NCI-H1092 treated with DMSO at 0.1 percent for 48 hours (cell line): ENCODE data around the gene TBL1X.
"Not testable (repeated sequence)": the region's sequence is repeated elsewhere in the genome, so short reads cannot be mapped to it uniquely, and the experiment has no call there.

Source experiments
- DNase-seq: peaks from one replicate; lab custom pipeline; 2025; lab: John Stamatoyannopoulos, UW

TBL1X gene

DNA sequence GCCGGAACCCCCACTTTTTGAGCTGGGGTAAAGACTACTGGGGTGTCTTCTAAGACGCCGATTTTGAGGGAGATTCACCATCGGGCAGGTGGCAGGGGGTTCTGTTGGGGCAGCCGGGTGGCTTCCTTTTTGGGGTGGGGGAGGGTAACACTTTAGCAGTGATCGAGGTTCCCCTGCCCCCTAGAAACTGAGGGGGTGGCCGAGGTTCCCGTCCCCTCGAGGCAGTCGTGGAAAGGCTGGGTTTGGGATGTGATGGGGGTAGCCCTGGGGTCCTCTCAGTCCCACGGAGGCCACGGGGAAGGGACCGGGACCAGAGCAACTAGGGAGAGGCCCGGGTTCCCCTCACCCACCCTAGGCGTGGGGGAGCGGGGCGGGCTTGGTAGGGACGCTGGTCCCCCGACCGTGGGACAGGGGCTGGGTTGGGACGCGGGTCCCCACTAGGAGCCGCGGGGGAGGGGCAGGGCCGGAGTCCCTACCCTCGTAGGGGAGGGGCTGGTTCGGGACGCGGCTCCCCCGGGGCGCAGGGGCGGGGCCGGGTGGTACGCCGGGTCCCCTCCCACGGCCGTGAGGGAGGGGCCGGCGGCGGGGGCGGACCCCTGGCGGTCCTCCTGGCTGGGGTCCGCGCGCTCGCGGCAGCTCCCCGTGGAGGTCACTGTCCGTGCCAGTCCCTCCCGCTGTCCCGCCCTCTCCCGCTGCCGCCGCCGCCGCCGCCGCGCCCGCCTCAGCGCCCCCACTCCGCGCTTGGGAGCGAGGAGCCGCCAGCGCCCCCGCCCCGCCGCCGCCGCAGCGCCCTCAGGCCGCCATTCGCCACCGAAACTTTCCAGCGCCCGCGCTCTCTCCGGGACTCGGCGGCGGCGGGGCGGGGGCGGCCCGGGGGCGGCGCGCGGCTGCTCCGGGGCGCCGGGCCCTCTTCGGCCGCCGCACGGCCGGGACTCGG lies at the start of gene TBL1X:
Gene TBL1X (plus strand): TSS at position 624 of the 937 bp plus-strand sequence. CDS start 188,529 bp downstream, outside the sequence.
- peak; percentile 55 for DNase-seq

DNA sequence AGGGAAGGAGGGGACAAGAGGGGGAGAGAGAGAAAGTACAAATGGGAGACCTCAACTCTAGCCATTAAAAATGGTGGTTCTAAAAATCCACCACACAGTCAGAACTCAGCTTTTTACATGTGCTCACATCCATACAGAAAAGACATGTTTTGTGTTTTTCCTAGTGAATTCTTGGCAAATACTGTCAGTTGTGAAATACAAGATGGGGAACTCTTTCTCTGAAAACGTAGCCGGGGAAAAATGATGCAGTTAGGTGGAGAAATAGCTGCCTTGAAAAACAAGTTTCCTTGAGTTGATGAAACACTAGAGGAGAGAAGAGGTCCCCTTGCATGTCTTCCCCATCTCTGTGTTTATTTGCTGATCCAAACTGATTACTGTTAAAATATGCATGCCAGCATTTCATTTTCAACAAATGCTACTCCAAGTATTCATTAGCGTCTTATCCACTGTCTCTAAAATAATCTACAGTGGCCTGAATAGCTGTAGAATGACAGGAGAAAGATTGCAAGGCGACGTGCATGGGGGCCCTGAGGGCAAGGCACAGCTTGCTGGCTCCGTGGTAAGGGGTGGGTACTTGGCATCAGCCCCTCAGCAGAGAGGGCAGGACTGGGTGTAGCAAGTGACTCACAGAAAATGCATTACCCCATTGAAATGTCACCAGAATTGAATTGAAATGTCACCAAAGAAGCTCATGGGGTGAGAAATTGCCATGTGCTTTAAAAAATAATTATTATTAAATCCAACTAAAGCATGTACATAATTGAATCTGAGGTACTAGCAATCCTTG lies 48.1 kb upstream of the TBL1X start:
- no peak for DNase-seq

DNA sequence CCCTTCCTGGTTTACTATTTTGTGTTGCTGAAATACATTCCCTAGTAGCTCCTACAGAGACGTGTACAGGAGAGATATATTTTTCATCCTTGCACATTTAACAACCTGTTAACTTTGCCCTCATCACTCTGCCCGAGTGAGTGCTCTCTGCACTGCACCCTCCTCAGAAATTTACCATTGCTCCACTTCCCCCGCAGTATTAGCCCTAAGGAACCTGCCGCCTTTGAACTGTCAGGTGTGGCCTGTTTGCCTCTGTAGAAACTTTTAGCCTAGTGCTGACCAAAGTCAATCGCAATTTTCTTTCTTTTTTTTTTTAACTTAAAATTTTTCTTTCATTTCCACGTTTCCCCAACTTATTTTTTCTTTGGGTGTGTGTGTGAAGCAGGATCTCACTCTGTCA lies 46.6 kb upstream of the TBL1X start:
- DNase-seq, result no peak

DNA sequence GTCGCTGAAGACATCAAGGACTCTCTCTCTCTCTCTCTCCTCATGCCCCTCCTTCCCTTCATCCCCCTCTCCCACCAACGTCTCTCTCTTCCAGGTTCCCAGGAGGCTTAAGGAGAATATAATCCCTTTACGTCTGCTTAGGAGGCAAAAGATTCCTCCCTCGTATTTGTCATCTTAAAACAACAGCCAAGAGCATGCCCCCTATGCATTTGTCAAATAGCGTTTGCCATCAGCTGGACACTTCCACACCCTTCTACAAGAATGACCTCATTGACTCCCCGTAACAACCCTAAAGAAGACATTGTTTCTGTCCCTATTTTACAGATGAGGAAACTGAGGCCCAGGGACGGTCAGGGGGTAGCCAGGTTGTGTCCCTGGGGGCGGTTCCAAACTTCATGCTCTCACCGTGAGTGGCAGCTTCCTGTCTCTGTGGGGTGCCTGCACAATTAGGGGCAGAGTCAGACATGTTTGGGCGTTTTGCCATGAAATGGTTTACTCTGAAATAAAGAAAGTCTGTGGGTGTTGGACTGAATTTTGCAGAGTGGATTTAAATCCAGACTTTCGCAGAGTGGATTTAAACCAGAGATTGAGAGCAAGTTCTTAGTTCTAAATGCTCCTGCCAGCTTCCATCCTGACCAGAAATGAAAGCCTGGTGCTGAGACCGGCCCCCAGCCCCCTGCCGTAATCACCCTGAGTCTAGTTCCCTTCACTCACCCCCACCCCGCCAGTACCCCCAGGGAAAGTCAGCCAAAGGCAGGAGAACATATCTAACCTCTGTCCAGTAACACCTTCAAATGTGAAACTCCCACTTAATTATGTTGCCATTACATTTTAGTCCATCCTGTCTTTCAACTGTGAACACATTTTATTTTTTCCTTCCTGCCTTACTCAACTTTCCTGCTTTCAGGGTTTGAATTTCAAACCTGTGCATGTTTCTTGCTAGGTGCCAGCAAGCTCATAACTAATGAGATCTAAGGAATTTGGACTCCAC lies 44.3 kb upstream of the TBL1X start:
- DNase-seq, result peak; percentile 55

DNA sequence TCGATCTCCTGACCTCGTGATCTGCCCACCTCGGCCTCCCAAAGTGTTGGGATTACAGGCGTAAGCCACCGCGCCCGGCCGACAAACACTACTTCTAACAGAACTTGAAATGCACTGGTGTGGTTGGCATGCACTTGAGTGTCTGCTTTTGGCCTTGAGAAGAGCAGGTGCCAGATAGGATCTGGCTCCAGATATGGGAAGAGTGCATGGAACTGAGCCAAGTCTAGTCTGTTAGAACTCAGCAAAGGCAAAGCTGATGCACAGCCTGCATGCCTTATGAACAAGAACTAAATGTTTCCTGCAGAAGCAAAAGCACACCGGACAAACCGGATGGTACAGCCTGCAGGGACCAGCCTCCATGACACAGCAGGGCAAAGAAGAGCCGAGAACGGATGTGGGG lies 35.1 kb upstream of the TBL1X start:
- peak; percentile 74 for DNase-seq

DNA sequence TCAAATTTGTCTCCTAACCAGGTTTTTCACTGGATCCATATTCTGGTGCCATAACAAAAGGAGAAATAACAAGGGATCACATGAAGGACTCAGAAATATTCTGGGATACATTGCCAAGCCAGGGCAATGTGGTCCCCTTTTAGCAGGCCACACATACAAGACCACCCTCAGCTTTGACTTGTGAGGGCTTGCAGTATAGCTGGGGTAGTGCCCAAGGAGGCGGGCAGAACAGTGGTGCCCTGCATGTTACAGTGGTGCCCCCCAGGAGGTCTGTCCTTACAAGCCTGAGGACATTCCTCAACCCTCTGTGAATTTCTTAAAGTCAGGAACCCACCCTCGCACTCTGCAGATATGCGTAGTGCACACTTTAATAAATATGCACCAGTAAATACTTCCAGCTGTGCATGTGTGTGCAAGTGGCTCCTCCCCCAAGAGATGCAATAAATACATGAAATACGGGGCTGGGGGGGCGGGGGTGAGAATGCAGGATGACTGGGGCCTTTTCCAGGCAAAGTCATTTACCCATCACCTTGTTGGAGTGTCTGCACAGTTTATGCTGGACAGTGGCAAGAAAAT lies 34.4 kb upstream of the TBL1X start:
- DNase-seq, result no peak

DNA sequence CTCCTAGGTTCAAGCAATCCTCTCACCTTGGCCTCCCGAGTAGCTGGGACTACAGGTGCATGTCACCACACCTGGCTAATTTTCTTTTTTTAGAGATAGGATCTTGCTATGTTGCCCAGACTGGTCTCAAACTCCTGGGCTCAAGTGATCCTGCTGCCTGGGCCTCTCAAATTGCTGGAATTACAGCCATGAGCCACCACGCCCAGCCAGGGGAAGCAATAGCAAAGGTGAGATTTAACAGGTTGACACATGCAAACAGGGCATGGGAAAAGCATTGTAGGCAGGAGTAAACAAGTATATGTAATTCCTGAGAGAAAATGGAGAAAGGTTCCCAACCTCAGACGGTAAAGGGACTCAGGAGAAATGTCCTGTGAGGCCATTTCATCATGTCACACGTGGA lies 33.6 kb upstream of the TBL1X start:
- DNase-seq, result no peak

DNA sequence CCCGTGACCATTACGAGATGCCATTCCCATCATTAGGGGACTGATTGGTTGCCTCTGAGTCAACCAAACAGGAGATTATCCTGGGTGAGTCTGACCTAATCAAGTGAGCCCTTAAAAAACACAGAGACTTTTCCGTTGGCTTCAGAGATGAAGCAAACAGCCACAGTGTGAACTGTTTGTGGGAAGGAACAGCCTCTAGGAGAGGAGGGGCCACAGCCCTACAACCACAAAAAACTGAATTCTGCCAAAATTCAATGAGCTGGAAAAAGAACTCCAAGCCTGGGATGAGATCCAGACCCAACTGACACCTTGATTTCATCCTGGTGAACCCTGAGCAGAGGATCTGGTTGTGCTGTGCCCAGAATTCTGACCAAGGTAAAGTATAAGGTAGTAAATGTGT lies 31.3 kb upstream of the TBL1X start:
- no peak for DNase-seq

DNA sequence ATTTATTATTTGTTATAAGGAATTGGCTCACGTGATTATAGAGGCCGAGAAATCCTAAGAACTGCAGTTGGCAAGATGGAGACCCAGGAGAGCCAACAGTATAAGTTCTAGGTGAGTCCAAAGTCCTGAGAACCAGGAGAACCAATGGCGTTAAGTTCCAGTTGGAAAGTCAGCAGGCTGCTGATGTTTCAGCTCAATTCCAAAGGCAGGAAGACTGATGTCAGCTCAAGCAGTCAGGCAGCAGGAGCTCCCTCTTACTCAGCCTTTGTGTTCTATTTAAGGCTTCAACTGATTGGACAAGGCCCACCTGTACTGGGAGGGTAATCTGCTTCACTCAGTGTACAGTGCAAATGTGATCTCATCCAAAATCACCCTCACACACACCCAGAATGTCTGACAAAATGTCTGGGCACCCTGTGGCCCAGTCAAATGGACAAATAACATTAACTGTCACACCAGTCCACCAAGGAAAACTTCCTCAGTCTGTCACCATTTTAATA lies 30.8 kb upstream of the TBL1X start:
- DNase-seq, result no peak

DNA sequence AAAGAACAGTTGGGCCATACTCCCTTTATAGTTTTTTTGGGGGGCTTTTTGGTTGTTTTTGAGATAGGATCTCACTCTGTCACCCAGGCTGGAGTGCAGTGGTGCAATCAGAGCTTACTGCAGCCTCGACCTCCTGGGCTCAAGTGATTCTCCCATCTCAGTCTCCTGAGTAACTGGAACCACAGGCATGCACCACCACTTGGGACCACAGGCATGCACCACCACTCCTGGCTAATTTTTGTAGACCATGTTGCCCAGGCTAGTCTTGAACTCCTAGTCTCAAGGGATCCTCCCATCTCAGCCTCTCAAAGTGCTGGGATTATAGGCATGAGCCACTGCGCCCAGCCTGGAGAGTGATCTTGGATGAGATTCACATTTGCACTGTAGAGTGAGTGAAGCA lies 29.8 kb upstream of the TBL1X start:
- not testable (repeated sequence) for DNase-seq

DNA sequence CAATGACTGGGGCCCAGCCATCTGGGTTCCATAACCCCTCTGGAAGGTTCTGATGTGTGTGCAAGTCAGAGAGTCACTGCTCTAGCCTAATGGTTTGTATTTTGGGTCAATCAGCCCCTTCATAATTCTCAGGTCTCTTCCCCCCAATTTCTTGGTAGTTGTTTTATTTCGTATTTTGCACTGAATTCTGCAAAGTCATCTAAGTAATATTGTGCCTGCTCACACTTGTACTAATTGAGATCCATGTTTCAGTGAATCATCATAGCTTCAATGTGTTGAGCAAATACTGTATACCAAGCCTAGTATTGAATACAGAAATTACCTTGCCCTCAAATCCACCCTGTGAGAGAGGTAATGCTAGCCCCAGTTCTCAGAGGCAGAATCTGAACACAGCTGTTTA lies 28.0 kb upstream of the TBL1X start:
- DNase-seq, result no peak

DNA sequence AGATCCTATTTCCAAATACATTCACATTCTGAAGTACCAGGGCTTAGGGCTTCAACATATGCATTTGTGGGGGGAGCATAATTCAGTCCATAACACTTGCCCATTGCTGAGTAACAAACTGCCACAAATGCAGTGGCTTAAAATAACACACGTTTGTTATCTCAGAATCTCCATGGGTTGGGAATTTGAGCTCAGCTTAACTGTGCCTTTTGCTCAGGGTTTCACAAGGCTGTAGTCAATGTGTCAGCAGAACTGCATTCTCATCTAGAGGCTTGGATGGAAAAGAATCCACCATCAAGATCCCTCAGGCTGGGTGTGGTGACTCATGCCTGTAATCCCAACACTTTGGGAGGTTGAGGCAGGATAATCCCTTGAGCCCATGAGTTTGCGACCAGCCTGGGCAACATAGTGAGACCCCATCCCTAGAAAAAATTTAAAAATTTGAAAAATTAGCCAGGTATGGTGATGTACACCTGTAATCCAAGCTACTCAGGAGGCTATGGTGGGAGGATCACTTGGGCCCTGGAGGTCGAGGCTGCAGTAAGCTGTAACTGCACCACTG lies 25.8 kb upstream of the TBL1X start:
- DNase-seq, result no peak

DNA sequence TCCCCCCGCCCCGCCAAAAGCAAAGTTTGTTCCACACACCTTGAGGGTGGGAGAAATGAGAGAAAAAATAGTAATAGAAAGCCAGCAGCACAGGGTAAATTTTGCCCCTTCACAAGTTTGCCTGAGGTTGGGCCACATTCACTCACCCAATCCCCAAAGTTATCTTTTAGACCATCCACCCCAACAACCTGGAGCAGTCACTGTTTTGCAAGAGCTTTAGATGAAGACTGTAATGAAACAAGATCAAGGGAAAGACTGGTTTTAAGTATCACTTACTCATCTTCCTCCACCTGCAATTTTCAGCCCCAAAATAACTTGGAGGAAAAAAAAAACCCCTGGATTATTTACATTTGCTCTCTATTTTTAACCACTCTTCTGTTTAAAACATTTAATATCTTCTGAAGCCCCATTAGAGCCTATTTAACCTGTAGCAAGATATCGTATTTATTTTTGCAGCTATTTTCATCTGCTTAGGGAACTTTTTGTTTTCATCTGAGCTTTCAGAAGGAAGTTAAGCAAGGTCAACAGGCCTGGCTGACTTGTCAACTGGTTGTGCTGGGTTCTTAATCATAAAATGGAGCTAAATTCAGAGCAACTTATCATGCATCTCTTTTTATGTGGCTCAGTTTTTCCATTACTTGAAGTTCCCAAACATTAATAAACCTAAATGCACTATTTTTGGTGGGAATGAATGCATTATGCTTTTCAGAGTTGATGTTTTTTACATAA lies 24.6 kb upstream of the TBL1X start:
- no peak for DNase-seq

DNA sequence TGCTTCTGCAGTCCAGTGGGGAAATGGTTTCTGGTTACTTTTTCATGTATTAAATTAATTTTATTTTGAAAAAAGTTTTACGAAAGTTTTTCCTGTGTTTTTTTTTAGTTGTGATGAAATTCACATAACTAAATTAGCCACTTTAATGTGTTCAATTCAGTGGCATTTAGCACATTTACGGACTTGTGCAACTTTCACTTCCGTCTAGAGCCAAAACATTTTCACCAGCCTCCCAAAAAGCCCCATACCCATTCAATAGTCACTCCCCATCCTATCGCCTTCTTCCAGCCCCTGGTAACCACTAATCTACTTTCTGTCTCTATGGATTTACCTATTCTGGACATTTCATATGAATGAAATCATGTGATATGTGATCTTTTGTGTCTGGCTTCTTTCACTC lies 22.8 kb upstream of the TBL1X start:
- DNase-seq, result no peak

DNA sequence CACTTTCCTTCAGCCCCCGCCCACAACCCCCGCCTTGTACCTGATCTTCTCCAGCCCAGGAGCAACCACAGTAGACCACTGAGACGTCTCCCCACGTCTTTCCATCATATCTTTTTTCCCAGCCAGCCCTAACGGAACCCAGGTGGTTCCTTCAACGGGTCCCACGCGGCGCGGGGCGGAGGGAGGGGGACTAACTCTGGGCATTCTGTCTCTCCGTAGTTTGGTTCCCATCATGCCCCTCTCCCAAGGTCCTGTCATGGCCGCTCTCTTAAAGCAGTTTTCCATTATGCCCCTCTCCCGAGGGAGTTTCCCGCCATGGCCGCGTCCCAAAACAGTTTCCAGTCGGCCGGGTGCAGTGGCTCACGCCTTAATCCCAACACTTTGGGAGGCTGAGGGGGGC lies 21.5 kb upstream of the TBL1X start:
- no peak for DNase-seq

DNA sequence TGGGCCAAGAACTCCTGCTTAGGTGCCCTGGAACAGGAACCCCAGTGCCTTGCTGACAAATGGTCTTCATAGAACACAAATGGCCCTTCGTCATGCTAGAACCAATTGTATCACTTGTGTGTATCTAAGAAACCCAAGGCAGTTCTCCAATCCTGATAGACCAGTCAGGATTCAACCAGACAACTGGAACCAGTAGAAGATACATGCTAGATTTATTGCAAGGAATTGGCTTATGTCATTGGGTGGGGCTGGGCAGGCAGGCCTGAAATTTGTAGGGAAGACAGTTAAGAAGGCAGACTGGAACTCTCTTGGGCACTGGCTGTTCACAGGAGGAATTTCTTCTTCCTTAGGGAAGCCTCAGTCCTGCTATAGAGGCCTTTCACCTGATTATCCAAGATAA lies 17.0 kb upstream of the TBL1X start:
- no peak for DNase-seq

DNA sequence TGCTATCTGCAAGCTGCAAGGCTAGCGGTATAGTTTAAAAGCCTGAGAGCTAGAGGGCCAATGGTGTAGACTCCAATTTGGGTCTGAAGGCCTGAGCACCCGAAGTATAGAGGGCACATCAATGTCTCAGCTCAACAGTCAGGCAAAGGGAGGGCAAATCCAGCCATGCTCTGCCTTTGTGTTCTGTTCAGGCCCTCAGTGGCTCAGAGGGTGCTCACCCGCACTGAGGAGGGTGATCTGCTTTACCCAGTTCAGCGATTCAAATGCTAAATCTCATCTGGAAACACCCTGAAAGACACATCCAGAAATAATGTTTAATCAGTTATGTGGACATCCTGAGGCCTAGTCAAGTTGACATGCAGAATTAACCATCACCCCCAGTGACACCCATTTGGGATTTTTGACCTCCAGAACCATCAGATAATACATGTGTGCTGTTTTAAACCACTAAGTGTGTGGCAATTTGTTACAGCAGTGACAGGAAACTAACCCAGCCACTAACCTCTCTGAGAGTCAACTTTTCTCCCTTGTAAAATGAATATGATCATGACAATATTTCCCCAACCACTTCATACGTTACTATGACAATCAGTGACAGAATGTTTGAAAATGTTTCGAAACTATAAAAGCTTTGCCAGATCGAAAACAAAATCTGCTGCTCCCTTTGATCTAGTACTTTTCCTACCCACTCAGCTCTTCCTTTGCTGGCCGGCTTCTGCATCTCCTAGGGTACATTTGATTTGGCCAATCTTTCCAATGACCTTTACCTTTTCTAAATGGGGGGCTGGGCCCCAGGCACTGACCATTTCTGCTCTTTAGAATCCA lies 8.4 kb upstream of the TBL1X start:
- DNase-seq, result no peak

DNA sequence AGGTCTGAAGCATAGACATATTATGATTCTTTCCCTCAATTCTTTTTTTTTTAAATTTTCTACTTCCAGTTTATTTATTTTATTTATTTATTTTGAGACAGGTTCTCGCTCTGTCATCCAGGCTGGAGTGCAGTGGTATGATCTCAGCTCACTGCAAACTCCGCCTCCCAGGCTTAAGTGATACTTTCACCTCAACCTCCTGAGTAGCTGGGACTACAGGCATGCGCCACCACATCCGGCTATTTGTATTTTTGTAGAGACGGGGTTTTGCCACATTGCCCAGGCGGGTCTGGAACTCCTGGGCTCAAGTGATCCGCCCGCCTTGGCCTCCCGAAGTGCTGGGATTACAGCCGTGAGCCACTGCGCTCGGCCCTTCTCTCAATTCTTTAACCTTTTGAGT lies 6.8 kb upstream of the TBL1X start:
- not testable (repeated sequence) for DNase-seq

DNA sequence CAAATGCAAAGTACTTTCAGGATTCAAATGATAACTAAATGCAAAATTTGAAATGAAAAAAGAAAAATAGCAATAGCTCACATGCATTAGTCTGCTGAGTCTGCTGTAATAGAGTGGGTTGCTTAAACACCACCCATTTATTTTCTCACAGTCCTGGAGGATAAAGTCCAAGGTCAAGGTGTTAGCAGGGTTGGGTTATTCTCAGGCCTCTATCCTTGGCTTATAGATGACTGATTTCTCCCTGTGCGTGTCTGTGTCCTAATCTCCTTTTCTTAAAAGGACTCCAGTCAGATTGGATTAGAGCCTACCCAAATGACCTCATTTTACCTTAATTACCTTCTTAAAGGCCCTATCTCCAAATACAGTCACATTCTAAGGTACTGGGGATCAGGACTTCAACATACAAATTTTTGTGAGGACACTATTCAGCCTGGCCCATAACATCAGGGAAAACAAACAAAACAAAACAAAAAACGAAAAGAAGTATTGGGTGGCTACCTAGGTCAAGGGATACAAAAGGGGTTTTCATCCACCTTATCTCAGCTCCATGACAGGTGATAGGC lies 6.3 kb upstream of the TBL1X start:
- DNase-seq, result no peak
